ENCODE measurements around the gene NACC1.

NACC1 gene

GRCh38 chr19:13092606-13093235, 25.3 kb upstream of the NACC1 start:
- no peak overlapping the region for H3K4me3 ChIP-seq (ENCODE audit: low read depth, low read length)
- no peak for TF ChIP-seq CTCF (conservative IDR thresholded peaks at IDR 0.05; ENCODE audit: low read depth, low read length)
- DNase-seq (ENCODE audit: low read depth): no peak

- no peak overlapping the region for H3K4me3 ChIP-seq (ENCODE audit: low read depth, low read length)
- peak; percentile 93 for TF ChIP-seq CTCF (conservative IDR thresholded peaks at IDR 0.05; ENCODE audit: low read depth, low read length)
Observed at GRCh38 chr19:13093407-13094105, 24.5 kb upstream of the NACC1 start.

GRCh38 chr19:13094106-13094504, 24.0 kb upstream of the NACC1 start:
- no peak for DNase-seq (ENCODE audit: low read depth)
- no peak for TF ChIP-seq CTCF (conservative IDR thresholded peaks at IDR 0.05; ENCODE audit: low read depth, low read length)
- no peak overlapping the region for H3K4me3 ChIP-seq (ENCODE audit: low read depth, low read length)

More at GRCh38 chr19:13093407-13094105, 24.5 kb upstream of the NACC1 start:
- DNase-seq (ENCODE audit: low read depth): peak; percentile 92

- no peak overlapping the region for H3K4me3 ChIP-seq (ENCODE audit: low read depth, low read length)
- no peak for TF ChIP-seq CTCF (conservative IDR thresholded peaks at IDR 0.05; ENCODE audit: low read depth, low read length)
- DNase-seq (ENCODE audit: low read depth): no peak
Observed at GRCh38 chr19:13094771-13095392, 23.2 kb upstream of the NACC1 start.

- no peak overlapping the region for H3K4me3 ChIP-seq (ENCODE audit: low read depth, low read length)
- no peak for DNase-seq (ENCODE audit: low read depth)
- TF ChIP-seq CTCF (conservative IDR thresholded peaks at IDR 0.05; ENCODE audit: low read depth, low read length): no peak
Observed at GRCh38 chr19:13095393-13095784, 22.7 kb upstream of the NACC1 start.

- TF ChIP-seq CTCF (conservative IDR thresholded peaks at IDR 0.05; ENCODE audit: low read depth, low read length): no peak
- DNase-seq (ENCODE audit: low read depth): no peak
- no peak overlapping the region for H3K4me3 ChIP-seq (ENCODE audit: low read depth, low read length)
Observed at GRCh38 chr19:13095934-13096927, 21.8 kb upstream of the NACC1 start.
